ENCODE data around the gene ZNF384. TPM values are rescaled to one million over a fixed set of nuclear protein-coding genes. Genes with fewer than 3 reads are reported as not detected.

ZNF384 gene
- total and polyA plus RNA-seq, 4 donors: 29.0 to 50.8 (median 31.8) TPM

- Histone ChIP-seq H3K36me3 (ENCODE audit: control insufficient read depth in 4 of 4, insufficient read depth in 4 of 4, low read length in 4 of 4) (no peaks in the 10 kb centered on the region), H3K27ac (ENCODE audit: low read depth in 1 of 2, low read length in 1 of 2) (no peak overlapping the region), H3K27me3 (ENCODE audit: control insufficient read depth in 3 of 3, insufficient read depth in 3 of 3, low read length in 2 of 3) (no peaks in the 10 kb centered on the region), H3K4me3 (no peak overlapping the region), H3K4me1 (ENCODE audit: control insufficient read depth in 5 of 5, insufficient read depth in 5 of 5, low read length in 5 of 5) (peaks cover 0 to 7% (median 0%) of the 10 kb centered on the region in 5 donors), H3K9me3 (ENCODE audit: control insufficient read depth in 4 of 4, insufficient read depth in 3 of 4, low read length in 3 of 4) (peaks cover 0 to 3% (median 0%) of the 10 kb centered on the region in 4 donors), H3K9ac (ENCODE audit: insufficient read depth in 1 of 2, low read length in 2 of 2) (no peak overlapping the region)
- TF ChIP-seq, protein P1, sequence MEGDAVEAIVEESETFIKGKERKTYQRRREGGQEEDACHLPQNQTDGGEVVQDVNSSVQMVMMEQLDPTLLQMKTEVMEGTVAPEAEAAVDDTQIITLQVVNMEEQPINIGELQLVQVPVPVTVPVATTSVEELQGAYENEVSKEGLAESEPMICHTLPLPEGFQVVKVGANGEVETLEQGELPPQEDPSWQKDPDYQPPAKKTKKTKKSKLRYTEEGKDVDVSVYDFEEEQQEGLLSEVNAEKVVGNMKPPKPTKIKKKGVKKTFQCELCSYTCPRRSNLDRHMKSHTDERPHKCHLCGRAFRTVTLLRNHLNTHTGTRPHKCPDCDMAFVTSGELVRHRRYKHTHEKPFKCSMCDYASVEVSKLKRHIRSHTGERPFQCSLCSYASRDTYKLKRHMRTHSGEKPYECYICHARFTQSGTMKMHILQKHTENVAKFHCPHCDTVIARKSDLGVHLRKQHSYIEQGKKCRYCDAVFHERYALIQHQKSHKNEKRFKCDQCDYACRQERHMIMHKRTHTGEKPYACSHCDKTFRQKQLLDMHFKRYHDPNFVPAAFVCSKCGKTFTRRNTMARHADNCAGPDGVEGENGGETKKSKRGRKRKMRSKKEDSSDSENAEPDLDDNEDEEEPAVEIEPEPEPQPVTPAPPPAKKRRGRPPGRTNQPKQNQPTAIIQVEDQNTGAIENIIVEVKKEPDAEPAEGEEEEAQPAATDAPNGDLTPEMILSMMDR (IDR thresholded peaks at IDR 0.05; ENCODE audit: control extremely low read depth, extremely low read depth): no peak
- 88 to 89% methylated on average over 4 of the region's 4 CpGs for WGBS, 2 donors
- ATAC-seq (ENCODE audit: insufficient read depth, low FRiP score) (no peak), DNase-seq (no peak)
Measured at GRCh38 chr12:6640497-6640896, 48.7 kb downstream of the ZNF384 start.

- Histone ChIP-seq H3K27ac (ENCODE audit: low read depth in 1 of 2, low read length in 1 of 2) (no peak overlapping the region), H3K36me3 (ENCODE audit: control insufficient read depth in 4 of 4, insufficient read depth in 4 of 4, low read length in 4 of 4) (no peaks in the 10 kb centered on the region), H3K9me3 (ENCODE audit: control insufficient read depth in 4 of 4, insufficient read depth in 3 of 4, low read length in 3 of 4) (peaks cover 0 to 2% (median 0%) of the 10 kb centered on the region in 4 donors), H3K27me3 (ENCODE audit: control insufficient read depth in 3 of 3, insufficient read depth in 3 of 3, low read length in 2 of 3) (no peaks in the 10 kb centered on the region), H3K9ac (ENCODE audit: insufficient read depth in 1 of 2, low read length in 2 of 2) (no peak overlapping the region), H3K4me1 (ENCODE audit: control insufficient read depth in 5 of 5, insufficient read depth in 5 of 5, low read length in 5 of 5) (peaks cover 0 to 3% (median 0%) of the 10 kb centered on the region in 5 donors), H3K4me3 (no peak overlapping the region)
- ATAC-seq (ENCODE audit: insufficient read depth, low FRiP score) (no peak), DNase-seq (no peak)
- TF ChIP-seq, protein P1 (IDR thresholded peaks at IDR 0.05; ENCODE audit: control extremely low read depth, extremely low read depth): no peak
- WGBS, 2 donors: 71 to 73% methylated on average over 11 of the region's 11 CpGs
Measured at GRCh38 chr12:6639151-6639801, 49.9 kb downstream of the ZNF384 start.

GRCh38 chr12:6638305-6638704 lies 50.9 kb downstream of the ZNF384 start:
- Histone ChIP-seq H3K9me3 (ENCODE audit: control insufficient read depth in 4 of 4, insufficient read depth in 3 of 4, low read length in 3 of 4) (no peaks in the 10 kb centered on the region), H3K36me3 (ENCODE audit: control insufficient read depth in 4 of 4, insufficient read depth in 4 of 4, low read length in 4 of 4) (no peaks in the 10 kb centered on the region), H3K9ac (ENCODE audit: insufficient read depth in 1 of 2, low read length in 2 of 2) (no peak overlapping the region), H3K4me3 (no peak overlapping the region), H3K4me1 (ENCODE audit: control insufficient read depth in 5 of 5, insufficient read depth in 5 of 5, low read length in 5 of 5) (peaks cover 0 to 3% (median 0%) of the 10 kb centered on the region in 5 donors), H3K27ac (ENCODE audit: low read depth in 1 of 2, low read length in 1 of 2) (no peak overlapping the region), H3K27me3 (ENCODE audit: control insufficient read depth in 3 of 3, insufficient read depth in 3 of 3, low read length in 2 of 3) (no peaks in the 10 kb centered on the region)
- TF ChIP-seq, protein P1 (IDR thresholded peaks at IDR 0.05; ENCODE audit: control extremely low read depth, extremely low read depth): no peak
- 60 to 74% methylated on average over 9 of the region's 9 CpGs for whole genome bisulfite sequencing, 2 donors
- no peak for ATAC-seq (ENCODE audit: insufficient read depth, low FRiP score)
- no peak for DNase-seq

Measured in lung (tissue), 12 donors.